MM.1S (cell line): ENCODE results near the gene ANKUB1.

Experiments used
- DNase-seq: peaks from one replicate; pipeline ENCODE4 v3.0.0-alpha.2; 2015
- H2AFZ ChIP-seq: fragments of 300-600 bp; sonication (generic); 2 replicates; pipeline ENCODE4 v1.6.0; 2016; ENCODE audit warnings: antibody characterized with exemption, low read length
- H3F3A ChIP-seq: fragments of 300-600 bp; sonication (generic); 2 replicates; pipeline ENCODE4 v1.6.1; 2016; ENCODE audit warnings: mild to moderate bottlenecking, antibody characterized with exemption, low read length, moderate library complexity, mixed read lengths; ENCODE audit not compliant: insufficient read depth
- H3K27ac ChIP-seq: fragments of 300-600 bp; sonication (generic); 2 replicates; pipeline ENCODE4 v1.5.1; 2016; ENCODE audit warnings: mild to moderate bottlenecking, low read length
- H3K27me3 ChIP-seq: fragments of 300-600 bp; sonication (generic); replicated peaks from 2 replicates; pipeline ENCODE4 v1.6.0; 2016; ENCODE audit warnings: low read length; ENCODE audit not compliant: insufficient read depth
- H3K36me3 ChIP-seq: fragments of 300-600 bp; sonication (generic); replicated peaks from 2 replicates; pipeline ENCODE4 v1.6.1; 2016; ENCODE audit warnings: mild to moderate bottlenecking, low read length, mixed read lengths; ENCODE audit not compliant: insufficient read depth
- H3K4me1 ChIP-seq: fragments of 300-600 bp; sonication (generic); 2 replicates; pipeline ENCODE4 v1.6.1; 2016; ENCODE audit warnings: low read length, mixed read lengths
- H3K4me2 ChIP-seq: fragments of 300-600 bp; sonication (generic); 2 replicates; pipeline ENCODE4 v1.6.0; 2016; ENCODE audit warnings: low read depth, low read length
- H3K4me3 ChIP-seq: fragments of 300-600 bp; sonication (generic); 2 replicates; pipeline ENCODE4 v1.5.1; 2016; ENCODE audit warnings: low read length, mixed read lengths
- H3K79me2 ChIP-seq: fragments of 300-600 bp; sonication (generic); 2 replicates; pipeline ENCODE4 v1.6.1; 2016; ENCODE audit warnings: mixed run types, low read length, mixed read lengths
- H3K9ac ChIP-seq: fragments of 300-600 bp; sonication (generic); 2 replicates; pipeline ENCODE4 v1.6.1; 2016; ENCODE audit warnings: low read length, mixed read lengths
- H3K9me2 ChIP-seq: fragments of 300-600 bp; sonication (generic); replicated peaks from 2 replicates; pipeline ENCODE4 v1.6.1; 2016; ENCODE audit warnings: mild to moderate bottlenecking, low read length, mixed read lengths; ENCODE audit not compliant: insufficient read depth
- H3K9me3 ChIP-seq: fragments of 300-600 bp; sonication (generic); replicated peaks from 2 replicates; pipeline ENCODE4 v1.6.1; 2016; ENCODE audit warnings: mild to moderate bottlenecking, low read length, mixed read lengths; ENCODE audit not compliant: insufficient read depth
- H4K20me1 ChIP-seq: fragments of 300-600 bp; sonication (generic); 2 replicates; pipeline ENCODE4 v1.6.1; 2016; ENCODE audit warnings: mild to moderate bottlenecking, low read length, moderate library complexity, mixed read lengths; ENCODE audit not compliant: insufficient read depth
- CTCF ChIP-seq: fragments of 300-600 bp; sonication (generic); IDR thresholded peaks from 2 replicates; pipeline ENCODE4 v1.5.1; 2016; ENCODE audit warnings: antibody characterized with exemption, low read length, mixed read lengths
- EZH2 ChIP-seq: fragments of 300-600 bp; sonication (generic); optimal IDR thresholded peaks from 2 replicates; pipeline ENCODE3; 2017; ENCODE audit warnings: low read depth, mild to moderate bottlenecking, antibody characterized with exemption, low read length, mixed read lengths
- EZH2phosphoT487 ChIP-seq: fragments of 300-600 bp; sonication (generic); IDR thresholded peaks from 2 replicates; pipeline ENCODE4 v1.6.1; 2018; ENCODE audit warnings: antibody characterized with exemption, low read length

The ANKUB1 gene

DNA sequence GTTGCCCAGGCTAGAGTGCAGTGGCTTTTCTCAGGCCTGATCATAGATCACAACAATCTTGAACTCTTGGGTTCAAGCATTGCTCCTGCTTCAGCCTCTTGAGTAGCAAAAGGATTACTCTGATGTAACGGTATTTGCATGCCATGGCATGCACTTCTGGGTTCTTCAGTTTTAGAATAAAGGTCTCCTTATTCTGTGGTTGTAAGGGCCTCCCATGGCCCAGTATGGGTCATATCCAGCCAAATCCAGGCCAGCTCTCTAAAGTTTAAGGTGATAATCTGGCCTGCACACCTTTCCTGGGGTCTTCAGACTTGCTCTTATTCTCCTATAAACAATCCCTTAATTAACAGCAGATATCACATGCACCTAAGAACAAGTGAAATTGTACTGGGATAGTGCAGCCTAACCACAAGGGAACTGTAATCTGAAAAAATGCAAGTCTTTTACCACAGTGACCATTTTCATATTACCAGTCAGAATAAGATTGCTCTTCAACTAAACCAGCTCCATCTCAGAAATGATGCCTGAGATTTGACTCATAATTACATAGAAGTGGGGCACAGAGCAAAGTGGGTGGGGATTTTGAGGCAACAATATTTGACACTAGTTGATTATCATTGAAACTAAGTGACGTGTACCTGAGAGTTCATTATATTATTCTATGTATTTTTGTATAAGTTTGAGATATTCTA lies 65.5 kb downstream of the ANKUB1 start:
- Histone ChIP-seq H4K20me1 (no peaks in the 10 kb centered on the region), H3K79me2 (no peaks in the 10 kb centered on the region), H3F3A (no peaks in the 10 kb centered on the region), H3K4me1 (no peaks in the 10 kb centered on the region), H3K36me3 (no peaks in the 10 kb centered on the region), H3K9me3 (no peaks in the 10 kb centered on the region), H3K9me2 (no peaks in the 10 kb centered on the region), H3K4me3 (no peak overlapping the region), H2AFZ (no peak overlapping the region), H3K9ac (no peak overlapping the region), H3K27me3 (no peaks in the 10 kb centered on the region), H3K27ac (no peak overlapping the region), H3K4me2 (no peak overlapping the region)
- no peak for TF ChIP-seq EZH2phosphoT487
- no peak for TF ChIP-seq EZH2
- TF ChIP-seq CTCF: no peak
- DNase-seq: no peak

DNA sequence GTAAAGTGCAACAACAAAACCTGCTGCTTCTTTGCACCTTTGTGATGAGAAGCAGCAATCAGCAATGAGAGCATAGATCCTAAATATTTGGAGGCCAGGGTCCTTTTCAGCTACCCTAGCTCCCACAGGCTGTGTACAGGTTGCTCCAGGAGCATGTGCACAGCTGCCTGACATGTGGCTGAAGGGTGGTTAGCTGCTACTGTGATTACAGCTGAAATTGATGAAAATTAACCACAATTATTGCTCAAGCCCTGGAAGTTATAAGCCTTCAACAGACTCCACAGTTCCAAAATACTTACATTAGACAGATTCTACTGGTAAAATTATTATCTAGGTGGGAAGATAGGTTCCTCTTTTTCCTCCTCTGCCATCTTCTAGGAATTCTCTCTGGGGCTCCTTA lies 68.6 kb downstream of the ANKUB1 start:
- no peak for TF ChIP-seq EZH2
- no peak for TF ChIP-seq EZH2phosphoT487
- TF ChIP-seq CTCF: no peak
- H3K4me1 ChIP-seq: no peaks in the 10 kb centered on the region
- H3K27ac ChIP-seq: no peak overlapping the region
- H3K27me3 ChIP-seq: no peaks in the 10 kb centered on the region
- H3F3A ChIP-seq: no peaks in the 10 kb centered on the region
- no peaks in the 10 kb centered on the region for H3K9me3 ChIP-seq
- no peaks in the 10 kb centered on the region for H3K9me2 ChIP-seq
- no peaks in the 10 kb centered on the region for H3K79me2 ChIP-seq
- no peak overlapping the region for H3K9ac ChIP-seq
- H2AFZ ChIP-seq: no peak overlapping the region
- no peaks in the 10 kb centered on the region for H4K20me1 ChIP-seq
- H3K36me3 ChIP-seq: no peaks in the 10 kb centered on the region
- no peak overlapping the region for H3K4me3 ChIP-seq
- no peak overlapping the region for H3K4me2 ChIP-seq
- DNase-seq: no peak

- Histone ChIP-seq H2AFZ (no peak overlapping the region), H3K27me3 (no peaks in the 10 kb centered on the region), H3K9me2 (no peaks in the 10 kb centered on the region), H3K4me2 (no peak overlapping the region), H3K27ac (no peak overlapping the region), H4K20me1 (no peaks in the 10 kb centered on the region), H3F3A (no peaks in the 10 kb centered on the region), H3K9me3 (no peaks in the 10 kb centered on the region), H3K36me3 (no peaks in the 10 kb centered on the region), H3K79me2 (no peaks in the 10 kb centered on the region), H3K9ac (no peak overlapping the region), H3K4me3 (no peak overlapping the region), H3K4me1 (no peaks in the 10 kb centered on the region)
- DNase-seq: no peak
- TF ChIP-seq EZH2phosphoT487: no peak
Observed at GRCh38 chr3:149720918-149721317, 71.4 kb downstream of the ANKUB1 start.

DNA sequence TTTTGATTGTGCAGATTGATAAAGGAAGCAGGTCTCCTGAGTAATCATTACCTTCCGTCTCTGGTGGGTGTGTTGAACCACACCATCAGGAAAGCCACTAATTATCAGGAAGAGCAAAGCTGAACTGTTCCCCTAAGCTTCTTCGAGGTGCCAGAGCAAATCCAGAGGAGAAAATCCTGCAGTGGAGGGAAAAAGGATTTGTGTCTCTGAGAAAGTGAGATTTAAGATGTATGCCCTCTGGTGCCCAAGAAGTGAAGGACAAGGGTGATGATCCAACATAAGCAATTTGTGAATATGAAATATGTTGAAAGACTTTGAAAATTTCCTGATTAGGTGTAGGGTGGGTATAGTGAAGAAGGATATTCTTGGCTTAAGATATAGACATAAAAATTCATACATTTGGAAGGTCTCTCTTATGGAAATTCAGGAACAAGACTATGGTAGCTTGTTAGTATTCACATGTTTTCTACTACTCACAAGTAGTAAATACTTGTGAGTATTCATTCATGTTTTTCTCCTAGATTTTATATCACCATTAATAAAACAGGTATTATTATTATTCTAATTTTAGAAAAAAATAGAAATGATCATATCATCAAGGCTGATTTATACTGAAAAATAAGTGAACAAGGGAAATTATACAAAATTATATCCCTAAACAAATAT lies 74.8 kb downstream of the ANKUB1 start:
- Histone ChIP-seq H3K36me3 (no peaks in the 10 kb centered on the region), H3K79me2 (no peaks in the 10 kb centered on the region), H3K4me3 (peak overlapping the region; percentile 58), H3K9me3 (no peaks in the 10 kb centered on the region), H3K9me2 (no peaks in the 10 kb centered on the region), H3K4me1 (no peaks in the 10 kb centered on the region), H3K9ac (peak overlapping the region; percentile 36; the same call in 1 of the 2 replicates), H3F3A (no peaks in the 10 kb centered on the region), H4K20me1 (no peaks in the 10 kb centered on the region), H3K27me3 (no peaks in the 10 kb centered on the region), H2AFZ (peak overlapping the region; percentile 70), H3K27ac (no peak overlapping the region), H3K4me2 (peak overlapping the region; percentile 90)
- TF ChIP-seq EZH2phosphoT487: no peak
- TF ChIP-seq CTCF: peak; percentile 84
- no peak for TF ChIP-seq EZH2
- peak; percentile 69 for DNase-seq
